HL-60 (cell line): ENCODE results near the gene PRKAG1.

Source experiments
- GABPA ChIP-seq: IDR thresholded peaks from 2 replicates; pipeline ENCODE4 v1.6.1; 2012; ENCODE audit warnings: low read depth
- POLR2AphosphoS5 ChIP-seq: IDR thresholded peaks from 2 replicates; pipeline ENCODE4 v1.6.1; 2012; ENCODE audit warnings: low read depth
- TF ChIP-seq, protein P1 (sequence below): IDR thresholded peaks from 2 replicates; pipeline ENCODE4 v1.6.1; 2012; ENCODE audit warnings: low read depth; ENCODE audit not compliant: insufficient replicate concordance
- TF ChIP-seq, protein P2 (sequence below): IDR thresholded peaks from one replicate; pipeline ENCODE4 v1.5.1; 2011; ENCODE audit warnings: low read length, control low read depth, inconsistent platforms; ENCODE audit not compliant: insufficient read depth

DNA sequence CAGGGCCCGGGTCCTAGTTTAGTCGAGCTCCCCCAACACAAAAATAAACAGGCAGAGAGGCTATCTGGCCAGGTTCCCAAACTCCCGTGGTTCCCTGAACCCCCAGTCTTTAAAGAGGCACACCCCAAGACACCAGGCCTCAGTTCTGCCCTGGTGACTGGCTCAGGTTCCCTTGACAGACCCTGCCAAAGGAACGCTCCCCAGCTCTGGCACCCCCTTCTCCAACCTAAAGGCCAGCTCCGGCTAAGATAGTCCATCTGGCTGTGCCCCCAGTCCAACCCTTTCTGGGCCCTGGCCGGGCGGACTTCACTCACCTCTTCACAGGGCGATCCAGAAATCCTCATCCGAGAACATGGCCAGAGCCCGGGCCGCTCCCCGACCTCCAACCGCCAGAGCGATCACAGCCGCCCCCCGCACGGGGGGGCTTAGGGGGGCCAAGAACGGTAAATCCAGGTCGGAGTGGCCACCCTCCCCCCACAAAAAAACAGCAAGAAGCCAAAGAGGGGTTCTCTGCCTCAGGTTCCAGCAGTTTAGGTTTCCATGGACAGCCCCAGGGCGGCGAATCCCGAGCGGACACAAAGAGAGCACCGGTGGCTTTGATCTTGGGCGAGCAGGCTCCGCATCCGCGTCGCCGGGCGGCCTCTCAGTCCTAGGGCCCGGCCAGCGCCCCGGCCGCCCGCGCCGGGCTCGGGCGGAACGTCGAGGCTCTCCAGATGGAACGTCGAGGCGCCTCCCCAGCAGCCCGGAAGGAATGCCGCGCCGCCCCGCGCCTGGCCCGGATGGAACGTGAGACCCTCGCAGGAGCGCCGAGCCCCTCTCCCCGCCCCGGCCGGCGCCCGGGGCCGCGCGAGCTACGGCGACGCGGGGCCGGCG, 41.0 kb upstream of the PRKAG1 start:
- TF ChIP-seq POLR2AphosphoS5 (no peak), GABPA (no peak)
- TF ChIP-seq, protein P1, sequence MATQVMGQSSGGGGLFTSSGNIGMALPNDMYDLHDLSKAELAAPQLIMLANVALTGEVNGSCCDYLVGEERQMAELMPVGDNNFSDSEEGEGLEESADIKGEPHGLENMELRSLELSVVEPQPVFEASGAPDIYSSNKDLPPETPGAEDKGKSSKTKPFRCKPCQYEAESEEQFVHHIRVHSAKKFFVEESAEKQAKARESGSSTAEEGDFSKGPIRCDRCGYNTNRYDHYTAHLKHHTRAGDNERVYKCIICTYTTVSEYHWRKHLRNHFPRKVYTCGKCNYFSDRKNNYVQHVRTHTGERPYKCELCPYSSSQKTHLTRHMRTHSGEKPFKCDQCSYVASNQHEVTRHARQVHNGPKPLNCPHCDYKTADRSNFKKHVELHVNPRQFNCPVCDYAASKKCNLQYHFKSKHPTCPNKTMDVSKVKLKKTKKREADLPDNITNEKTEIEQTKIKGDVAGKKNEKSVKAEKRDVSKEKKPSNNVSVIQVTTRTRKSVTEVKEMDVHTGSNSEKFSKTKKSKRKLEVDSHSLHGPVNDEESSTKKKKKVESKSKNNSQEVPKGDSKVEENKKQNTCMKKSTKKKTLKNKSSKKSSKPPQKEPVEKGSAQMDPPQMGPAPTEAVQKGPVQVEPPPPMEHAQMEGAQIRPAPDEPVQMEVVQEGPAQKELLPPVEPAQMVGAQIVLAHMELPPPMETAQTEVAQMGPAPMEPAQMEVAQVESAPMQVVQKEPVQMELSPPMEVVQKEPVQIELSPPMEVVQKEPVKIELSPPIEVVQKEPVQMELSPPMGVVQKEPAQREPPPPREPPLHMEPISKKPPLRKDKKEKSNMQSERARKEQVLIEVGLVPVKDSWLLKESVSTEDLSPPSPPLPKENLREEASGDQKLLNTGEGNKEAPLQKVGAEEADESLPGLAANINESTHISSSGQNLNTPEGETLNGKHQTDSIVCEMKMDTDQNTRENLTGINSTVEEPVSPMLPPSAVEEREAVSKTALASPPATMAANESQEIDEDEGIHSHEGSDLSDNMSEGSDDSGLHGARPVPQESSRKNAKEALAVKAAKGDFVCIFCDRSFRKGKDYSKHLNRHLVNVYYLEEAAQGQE, result no peak
- TF ChIP-seq, protein P2, sequence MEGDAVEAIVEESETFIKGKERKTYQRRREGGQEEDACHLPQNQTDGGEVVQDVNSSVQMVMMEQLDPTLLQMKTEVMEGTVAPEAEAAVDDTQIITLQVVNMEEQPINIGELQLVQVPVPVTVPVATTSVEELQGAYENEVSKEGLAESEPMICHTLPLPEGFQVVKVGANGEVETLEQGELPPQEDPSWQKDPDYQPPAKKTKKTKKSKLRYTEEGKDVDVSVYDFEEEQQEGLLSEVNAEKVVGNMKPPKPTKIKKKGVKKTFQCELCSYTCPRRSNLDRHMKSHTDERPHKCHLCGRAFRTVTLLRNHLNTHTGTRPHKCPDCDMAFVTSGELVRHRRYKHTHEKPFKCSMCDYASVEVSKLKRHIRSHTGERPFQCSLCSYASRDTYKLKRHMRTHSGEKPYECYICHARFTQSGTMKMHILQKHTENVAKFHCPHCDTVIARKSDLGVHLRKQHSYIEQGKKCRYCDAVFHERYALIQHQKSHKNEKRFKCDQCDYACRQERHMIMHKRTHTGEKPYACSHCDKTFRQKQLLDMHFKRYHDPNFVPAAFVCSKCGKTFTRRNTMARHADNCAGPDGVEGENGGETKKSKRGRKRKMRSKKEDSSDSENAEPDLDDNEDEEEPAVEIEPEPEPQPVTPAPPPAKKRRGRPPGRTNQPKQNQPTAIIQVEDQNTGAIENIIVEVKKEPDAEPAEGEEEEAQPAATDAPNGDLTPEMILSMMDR, result no peak
